Fibroblast of peridontal ligament (primary cell): Measurements from ENCODE around the gene CACNA1I.
"Not testable (repeated sequence)": the region's sequence is repeated elsewhere in the genome, so short reads cannot be mapped to it uniquely, and the experiment has no call there.

Experiments used
- DNase-seq: peaks from one replicate; pipeline ENCODE4 v3.0.0-alpha.2; 2010; ENCODE audit errors: extremely low read depth

CACNA1I gene

DNA sequence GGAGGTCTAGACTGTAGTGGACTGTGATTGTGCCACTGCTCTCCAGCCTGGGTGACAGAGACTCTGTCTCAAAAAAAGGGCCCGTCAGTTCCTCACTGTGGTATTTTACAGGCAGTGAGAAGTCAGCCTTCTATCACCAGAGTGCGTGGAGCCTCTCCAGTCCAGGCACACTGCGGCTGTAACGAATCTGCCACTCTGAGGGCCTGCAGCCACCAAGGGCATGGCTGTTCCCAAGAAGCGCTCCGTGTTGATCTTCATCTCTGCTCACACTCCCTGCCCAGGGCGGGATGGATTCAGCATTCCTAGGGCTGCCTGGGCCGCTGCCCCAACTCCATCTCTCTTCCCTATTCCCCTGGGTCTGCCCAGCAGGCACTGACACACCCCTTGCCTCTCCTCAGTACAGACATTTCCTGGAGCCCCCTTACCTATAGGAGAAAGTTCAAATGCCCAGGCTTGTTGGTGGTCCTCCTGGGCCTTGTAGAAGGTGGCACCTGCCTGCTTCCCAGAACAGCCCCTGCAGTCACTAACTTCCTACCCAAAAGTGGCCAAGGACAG is 148.4 kb downstream of the CACNA1I start:
- no peak for DNase-seq

- DNase-seq = no peak
Observed at GRCh38 chr22:39719559-39720450, 149.3 kb downstream of the CACNA1I start.

DNA sequence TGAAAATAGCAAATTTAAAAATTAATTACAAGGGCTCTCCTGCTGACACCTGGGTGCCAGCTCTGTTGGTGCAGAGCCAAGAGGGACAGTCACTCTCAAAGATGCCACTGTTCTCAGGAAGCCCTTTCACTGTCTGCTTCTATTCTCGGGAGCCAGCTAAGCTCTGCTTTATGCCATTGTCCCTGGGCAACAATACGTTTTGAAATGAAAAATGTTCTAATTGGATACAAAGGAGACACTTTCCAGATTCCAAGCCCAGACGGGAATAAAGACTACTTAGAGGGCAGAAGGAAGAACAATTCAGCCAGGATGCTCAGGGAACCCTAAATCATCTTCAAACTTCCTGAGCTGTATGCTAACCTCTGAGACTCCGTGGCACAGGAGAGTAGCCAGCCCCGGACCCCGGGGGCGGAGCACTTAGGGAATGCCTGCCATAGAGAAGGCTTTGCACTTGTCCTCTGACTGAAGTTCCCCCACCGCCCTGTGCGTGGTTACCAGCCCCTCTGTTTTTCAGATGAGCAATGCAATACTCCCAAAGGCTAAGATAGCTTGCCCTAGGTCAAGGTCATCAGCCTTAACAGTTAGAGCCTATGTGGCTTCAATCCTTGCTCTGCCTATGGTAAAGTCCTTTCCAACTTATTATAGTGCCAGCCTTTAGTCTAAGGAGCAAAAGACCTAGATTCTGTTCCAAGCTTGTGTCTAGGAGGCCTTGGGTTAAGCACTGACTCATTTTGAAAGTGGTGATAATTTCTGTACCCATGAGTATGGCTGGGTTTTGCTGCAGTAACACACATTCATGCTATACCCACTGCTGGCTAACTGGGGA is 150.9 kb downstream of the CACNA1I start:
- no peak for DNase-seq

- no peak for DNase-seq
Observed at GRCh38 chr22:39722032-39722325, 151.4 kb downstream of the CACNA1I start.

GRCh38 chr22:39722501-39722900 is 151.9 kb downstream of the CACNA1I start:
- DNase-seq = no peak

DNA sequence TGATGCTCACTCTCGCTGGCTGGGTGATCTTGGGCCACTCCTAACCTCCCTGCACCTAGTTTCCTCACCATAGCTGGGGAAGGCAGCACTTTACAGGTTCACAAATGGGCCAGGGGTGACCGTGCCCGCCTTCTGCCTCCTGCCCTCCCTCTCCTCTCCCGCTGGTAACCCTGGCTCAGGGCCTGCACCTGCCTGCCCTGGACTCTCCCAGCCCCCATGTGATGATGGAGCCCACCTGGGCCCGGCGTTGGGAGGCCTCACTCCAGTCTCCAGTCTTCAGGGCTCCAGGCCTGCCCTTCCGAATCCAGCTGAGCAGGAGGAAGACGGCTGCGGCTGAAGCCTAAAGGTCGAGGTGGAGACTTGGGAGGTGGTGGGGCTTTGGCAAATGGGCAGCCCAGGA is 152.9 kb downstream of the CACNA1I start:
- DNase-seq = no peak

DNA sequence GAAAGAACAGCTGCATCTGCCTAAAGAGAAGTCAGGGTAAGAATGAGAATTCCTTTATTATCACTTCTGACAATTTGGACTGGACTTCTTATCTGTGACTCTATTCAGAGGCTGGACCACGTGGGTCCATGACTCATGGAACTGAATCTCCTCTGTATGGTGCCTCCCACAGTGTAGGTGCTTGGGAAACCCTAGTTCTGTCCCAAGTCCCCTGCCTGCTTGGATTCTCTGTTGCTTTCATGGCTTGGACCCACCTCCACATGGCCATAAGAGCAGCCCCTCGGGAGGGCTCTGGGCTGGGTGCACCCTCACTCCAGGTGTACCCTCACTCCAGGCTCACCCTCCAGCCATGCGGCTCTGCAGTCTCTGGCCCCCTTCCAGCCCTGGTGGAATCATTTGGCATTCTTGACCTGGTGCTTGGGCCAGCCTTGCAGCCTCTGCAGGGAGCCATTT is 153.4 kb downstream of the CACNA1I start:
- DNase-seq = no peak

DNA sequence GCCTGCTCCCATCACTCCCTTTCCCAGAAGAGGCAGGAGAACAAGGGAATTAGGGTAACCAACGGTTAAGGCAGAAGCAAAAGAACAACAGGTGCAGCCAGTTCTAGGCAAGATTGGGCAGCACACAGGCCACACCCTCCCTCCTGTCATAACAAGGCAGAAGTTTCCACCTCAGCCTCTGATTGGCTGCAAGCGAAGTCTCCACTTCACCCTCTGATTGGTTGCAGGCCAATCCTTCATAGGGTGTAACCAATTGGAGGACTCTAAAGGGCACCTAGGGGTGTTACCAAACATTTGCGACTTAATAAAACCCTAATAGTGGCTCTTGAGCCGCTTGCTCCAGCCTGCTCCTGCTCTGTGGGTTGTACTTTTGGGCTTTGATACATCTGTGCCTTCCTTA is 153.8 kb downstream of the CACNA1I start:
- DNase-seq = no peak

DNA sequence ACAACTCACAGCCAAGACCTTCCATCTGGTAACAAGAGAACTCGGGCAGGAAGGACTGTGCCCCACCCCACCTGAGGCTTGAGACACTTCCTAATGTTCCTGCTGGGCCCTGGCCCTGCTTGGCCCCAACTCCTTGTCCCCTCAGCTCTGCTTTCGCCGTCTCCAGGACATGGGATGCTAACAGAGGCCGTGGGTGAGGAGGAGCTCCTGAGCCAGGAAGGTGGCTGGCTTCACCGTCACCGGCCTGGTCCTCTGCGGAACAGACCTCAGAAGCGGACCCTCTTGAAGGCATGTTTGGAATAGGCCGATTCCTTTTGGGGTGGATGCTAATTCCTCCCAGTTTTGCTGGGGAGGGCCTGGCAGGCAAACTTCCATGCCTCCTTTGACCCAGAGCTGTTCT is 154.3 kb downstream of the CACNA1I start:
- no peak for DNase-seq

DNA sequence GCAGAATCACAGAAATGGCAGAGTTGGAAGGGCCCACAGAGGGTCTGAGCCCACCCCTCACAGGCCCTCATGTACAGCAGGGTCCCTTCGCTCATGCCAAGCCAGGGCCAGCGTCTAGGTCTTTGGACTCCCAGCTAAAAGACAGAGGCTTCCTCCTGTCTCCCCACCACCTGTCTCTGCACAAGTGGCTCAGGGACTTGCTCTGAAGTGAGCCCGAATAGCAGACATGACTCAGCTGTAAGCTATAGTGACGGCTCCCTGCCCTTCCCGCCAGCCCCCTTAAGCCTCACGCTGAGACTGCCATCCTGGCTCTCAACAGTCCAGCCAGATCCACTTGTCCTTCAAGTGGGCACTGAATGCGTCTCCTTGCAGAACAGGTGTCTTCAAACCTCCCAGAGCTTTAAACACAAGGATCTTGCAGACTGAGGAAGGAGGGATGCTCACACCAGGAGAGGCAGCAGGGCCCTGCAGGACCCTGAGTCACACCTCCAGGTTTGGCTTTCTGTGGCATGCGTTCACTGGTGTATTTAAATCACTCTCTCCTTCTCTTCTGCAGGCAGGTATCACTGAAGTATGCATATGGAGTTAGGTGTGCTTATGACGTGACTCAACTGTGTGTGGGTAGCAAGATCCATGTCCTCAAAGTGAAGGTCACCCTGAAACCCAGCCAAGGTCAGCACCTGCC is 154.9 kb downstream of the CACNA1I start:
- no peak for DNase-seq

- no peak for DNase-seq
Observed at GRCh38 chr22:39727541-39727940, 157.0 kb downstream of the CACNA1I start.

- no peak for DNase-seq
Observed at GRCh38 chr22:39728236-39728860, 157.8 kb downstream of the CACNA1I start.

GRCh38 chr22:39729141-39729934 is 158.8 kb downstream of the CACNA1I start:
- DNase-seq = no peak

DNA sequence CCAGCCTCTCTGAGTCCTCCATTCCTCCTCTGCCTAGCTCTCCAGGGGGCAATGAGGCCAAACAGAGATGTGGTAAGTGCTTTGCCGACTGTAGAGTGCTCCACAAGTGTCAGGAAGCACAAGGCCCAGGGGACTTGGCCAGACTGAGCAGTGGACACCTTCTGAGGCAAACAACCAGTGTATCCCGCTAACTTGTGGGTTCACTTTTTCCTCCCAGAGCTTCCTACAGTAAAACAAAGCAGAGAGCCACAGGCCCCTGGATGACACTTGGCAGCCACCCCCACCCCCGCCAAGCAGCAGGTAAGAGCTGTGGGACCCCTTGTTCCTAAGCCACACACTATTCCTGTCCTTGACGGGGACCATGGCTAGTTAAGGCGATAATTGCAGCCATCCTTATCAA is 160.9 kb downstream of the CACNA1I start:
- no peak for DNase-seq

DNA sequence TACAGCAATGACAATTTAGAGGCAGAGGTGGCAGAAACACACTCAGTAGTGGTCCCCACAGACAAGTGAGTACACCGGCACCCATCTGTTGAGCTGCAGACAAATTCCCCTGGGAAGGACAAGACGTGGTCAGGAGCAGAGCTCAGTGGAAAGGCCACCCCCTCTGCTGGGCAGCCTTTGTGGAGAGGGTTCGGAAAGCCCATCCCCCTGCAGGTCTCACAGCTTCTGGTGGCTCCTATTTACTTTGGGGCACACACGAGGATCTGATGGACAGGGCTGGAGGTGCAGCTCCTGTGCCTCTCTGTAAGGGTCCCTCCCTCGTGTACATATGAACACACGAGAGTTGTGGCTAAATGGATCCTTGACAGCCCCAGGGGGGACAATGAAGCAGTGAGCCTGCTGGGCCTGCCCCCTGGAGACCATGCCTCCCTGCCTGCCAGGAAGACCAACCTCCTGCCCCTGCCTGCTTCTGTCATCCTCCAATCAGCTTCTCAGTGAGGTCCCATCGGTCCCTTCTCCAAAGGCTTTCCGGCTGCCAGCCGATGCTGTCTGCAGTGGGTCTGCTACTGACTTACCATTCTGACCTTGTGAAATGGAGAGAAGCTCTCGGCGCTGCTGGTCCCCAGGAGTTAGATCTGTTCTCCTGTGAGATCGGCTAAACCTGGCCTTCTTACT is 161.5 kb downstream of the CACNA1I start:
- DNase-seq = no peak

DNA sequence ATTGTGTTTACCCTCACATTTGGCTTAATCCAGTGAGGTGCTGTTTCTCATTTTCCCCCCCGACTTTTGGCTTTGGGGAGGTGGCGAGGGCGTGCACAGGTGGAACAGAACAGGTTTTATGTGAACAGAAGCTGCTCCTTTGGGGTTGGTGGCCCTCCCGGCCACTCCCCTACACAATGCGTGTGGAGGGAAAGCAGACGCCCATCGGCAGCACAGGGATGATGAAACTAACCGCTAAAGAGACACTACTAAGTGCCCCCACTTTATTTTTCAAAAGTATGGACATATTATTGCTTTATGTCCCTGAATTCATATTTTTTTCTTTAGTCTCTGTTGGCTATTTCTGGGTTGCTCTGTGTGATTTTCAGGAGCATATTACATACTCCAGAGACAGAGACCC is 162.1 kb downstream of the CACNA1I start:
- DNase-seq = no peak

DNA sequence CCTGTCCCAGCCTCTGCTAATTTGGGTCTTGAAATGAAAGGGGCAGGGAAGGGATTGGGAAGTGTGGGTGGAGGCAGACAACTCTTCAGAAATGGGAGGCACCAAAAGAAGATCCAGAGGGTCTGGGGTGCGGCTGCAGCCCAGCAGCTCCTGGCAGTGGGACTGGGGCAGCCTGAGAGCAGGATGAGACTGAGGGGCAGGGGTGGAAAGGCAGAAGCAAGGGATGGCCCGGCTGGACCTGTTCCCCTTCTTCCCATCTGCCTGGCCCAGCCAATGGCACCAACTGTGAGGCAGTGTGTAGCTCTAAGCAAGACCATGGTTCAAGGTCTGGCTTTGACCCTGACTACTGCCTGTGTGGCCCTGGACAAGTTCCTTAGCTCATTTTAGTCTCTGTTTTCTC is 162.6 kb downstream of the CACNA1I start:
- no peak for DNase-seq

DNA sequence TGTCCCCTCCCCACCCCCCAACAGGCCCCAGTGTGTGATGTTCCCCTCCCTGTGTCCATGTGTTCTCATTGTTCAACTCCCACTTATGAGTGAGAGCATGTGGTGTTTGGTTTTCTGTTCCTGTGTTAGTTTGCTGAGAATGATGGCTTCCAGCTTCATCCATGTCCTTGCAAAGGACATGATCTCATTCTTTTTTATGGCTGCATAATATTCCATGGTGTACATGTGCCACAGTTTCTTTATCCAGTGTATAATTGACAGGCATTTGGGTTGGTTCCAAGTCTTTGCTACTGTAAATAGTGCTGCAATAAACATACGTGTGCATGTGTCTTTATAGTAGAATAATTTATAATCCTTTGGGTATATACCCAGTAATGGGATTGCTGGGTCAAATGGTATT is 163.5 kb downstream of the CACNA1I start:
- DNase-seq = not testable (repeated sequence)

GRCh38 chr22:39734866-39735265 is 164.3 kb downstream of the CACNA1I start:
- no peak for DNase-seq

- DNase-seq = no peak
Observed at GRCh38 chr22:39735776-39736175, 165.2 kb downstream of the CACNA1I start.
